HG03565 (cell line): Measurements from ENCODE around the gene FAM83C.
"Not testable (repeated sequence)": the region's sequence is repeated elsewhere in the genome, so short reads cannot be mapped to it uniquely, and the experiment has no call there.

Experiments used
- ATAC-seq: cut with Tn5 transposase; IDR thresholded peaks from one replicate; pipeline ENCODE4 v1.9.1; 2021; ENCODE audit warnings: mild to moderate bottlenecking, moderate library complexity; ENCODE audit not compliant: unreplicated experiment

The FAM83C gene

GRCh38 chr20:35319192-35319870 is 27.1 kb upstream of the FAM83C start:
- no peak for ATAC-seq

GRCh38 chr20:35318502-35319157 is 26.4 kb upstream of the FAM83C start:
- ATAC-seq, result no peak

GRCh38 chr20:35317416-35318210 is 25.4 kb upstream of the FAM83C start:
- ATAC-seq, result no peak

- no peak for ATAC-seq
Measured at GRCh38 chr20:35316086-35316485, 23.9 kb upstream of the FAM83C start.

- ATAC-seq, result not testable (repeated sequence)
Measured at GRCh38 chr20:35315632-35316020, 23.4 kb upstream of the FAM83C start.

GRCh38 chr20:35314816-35315631 is 22.8 kb upstream of the FAM83C start:
- no peak for ATAC-seq

GRCh38 chr20:35312318-35312717 is 20.1 kb upstream of the FAM83C start:
- ATAC-seq, result no peak

GRCh38 chr20:35311822-35312221 is 19.6 kb upstream of the FAM83C start:
- no peak for ATAC-seq

- ATAC-seq, result no peak
Measured at GRCh38 chr20:35311409-35311808, 19.2 kb upstream of the FAM83C start.

GRCh38 chr20:35307666-35308653 is 15.7 kb upstream of the FAM83C start:
- no peak for ATAC-seq

GRCh38 chr20:35306931-35307517 is 14.8 kb upstream of the FAM83C start:
- ATAC-seq, result no peak

GRCh38 chr20:35305682-35306556 is 13.7 kb upstream of the FAM83C start:
- ATAC-seq, result no peak

GRCh38 chr20:35304956-35305355 is 12.7 kb upstream of the FAM83C start:
- ATAC-seq, result no peak

- no peak for ATAC-seq
Measured at GRCh38 chr20:35303735-35304491, 11.7 kb upstream of the FAM83C start.

- no peak for ATAC-seq
Measured at GRCh38 chr20:35303382-35303734, 11.1 kb upstream of the FAM83C start.

- ATAC-seq, result no peak
Measured at GRCh38 chr20:35302421-35303335, 10.5 kb upstream of the FAM83C start.

GRCh38 chr20:35301426-35301825 is 9.2 kb upstream of the FAM83C start:
- no peak for ATAC-seq
